ENCODE measurements around the gene ZNF567.
"Not testable (repeated sequence)": the region's sequence is repeated elsewhere in the genome, so short reads cannot be mapped to it uniquely, and the experiment has no call there.

The ZNF567 gene

GRCh38 chr19:36688058-36688457, 646 bp downstream of the ZNF567 start:
- no peaks in the 10 kb centered on the region for H3K4me1 ChIP-seq (ENCODE audit: control insufficient read depth, insufficient read depth, low read length)
- H3K9ac ChIP-seq (ENCODE audit: low read depth, low read length): peak overlapping the region; percentile 98
- H3K4me3 ChIP-seq (ENCODE audit: low read depth, low read length): peak overlapping the region; percentile 97
- no peaks in the 10 kb centered on the region for H3K27me3 ChIP-seq (ENCODE audit: control insufficient read depth, insufficient read depth, low read length)
- H3K9me3 ChIP-seq (ENCODE audit: control insufficient read depth, insufficient read depth, low read length): no peaks in the 10 kb centered on the region
- peaks cover 30% of the 10 kb centered on the region for H3K36me3 ChIP-seq (ENCODE audit: control insufficient read depth, insufficient read depth, low read length)

GRCh38 chr19:36707134-36707533, 19.7 kb downstream of the ZNF567 start:
- no peaks in the 10 kb centered on the region for H3K4me1 ChIP-seq (ENCODE audit: control insufficient read depth, insufficient read depth, low read length)
- no peak overlapping the region for H3K4me3 ChIP-seq (ENCODE audit: low read depth, low read length)
- H3K36me3 ChIP-seq (ENCODE audit: control insufficient read depth, insufficient read depth, low read length): peaks cover 12% of the 10 kb centered on the region
- no peak overlapping the region for H3K9ac ChIP-seq (ENCODE audit: low read depth, low read length)
- H3K9me3 ChIP-seq (ENCODE audit: control insufficient read depth, insufficient read depth, low read length): peaks cover 31% of the 10 kb centered on the region
- H3K27me3 ChIP-seq (ENCODE audit: control insufficient read depth, insufficient read depth, low read length): no peaks in the 10 kb centered on the region

- peaks cover 46% of the 10 kb centered on the region for H3K9me3 ChIP-seq (ENCODE audit: control insufficient read depth, insufficient read depth, low read length)
- peaks cover 33% of the 10 kb centered on the region for H3K36me3 ChIP-seq (ENCODE audit: control insufficient read depth, insufficient read depth, low read length)
Observed at GRCh38 chr19:36709423-36709822, 22.0 kb downstream of the ZNF567 start.

GRCh38 chr19:36719687-36720556, 32.5 kb downstream of the ZNF567 start:
- Histone ChIP-seq H3K27me3 (ENCODE audit: control insufficient read depth, insufficient read depth, low read length) (no peaks in the 10 kb centered on the region), H3K36me3 (ENCODE audit: control insufficient read depth, insufficient read depth, low read length) (peaks cover 36% of the 10 kb centered on the region), H3K9ac (ENCODE audit: low read depth, low read length) (no peak overlapping the region), H3K4me1 (ENCODE audit: control insufficient read depth, insufficient read depth, low read length) (no peaks in the 10 kb centered on the region), H3K4me3 (ENCODE audit: low read depth, low read length) (peak overlapping the region; percentile 8), H3K9me3 (ENCODE audit: control insufficient read depth, insufficient read depth, low read length) (peaks cover 55% of the 10 kb centered on the region)

More at GRCh38 chr19:36709423-36709822, 22.0 kb downstream of the ZNF567 start:
- Histone ChIP-seq H3K4me1 (ENCODE audit: control insufficient read depth, insufficient read depth, low read length) (no peaks in the 10 kb centered on the region), H3K9ac (ENCODE audit: low read depth, low read length) (no peak overlapping the region), H3K27me3 (ENCODE audit: control insufficient read depth, insufficient read depth, low read length) (no peaks in the 10 kb centered on the region), H3K4me3 (ENCODE audit: low read depth, low read length) (no peak overlapping the region)

GRCh38 chr19:36736166-36736565, 48.8 kb downstream of the ZNF567 start:
- H3K4me3 ChIP-seq (ENCODE audit: low read depth, low read length); H3K9ac ChIP-seq (ENCODE audit: low read depth, low read length); H3K9me3 ChIP-seq (ENCODE audit: control insufficient read depth, insufficient read depth, low read length); H3K36me3 ChIP-seq (ENCODE audit: control insufficient read depth, insufficient read depth, low read length); H3K27me3 ChIP-seq (ENCODE audit: control insufficient read depth, insufficient read depth, low read length); H3K4me1 ChIP-seq (ENCODE audit: control insufficient read depth, insufficient read depth, low read length): not testable (repeated sequence)

GRCh38 chr19:36745870-36746269, 58.5 kb downstream of the ZNF567 start:
- Histone ChIP-seq H3K36me3 (ENCODE audit: control insufficient read depth, insufficient read depth, low read length) (peaks cover 40% of the 10 kb centered on the region), H3K4me1 (ENCODE audit: control insufficient read depth, insufficient read depth, low read length) (no peaks in the 10 kb centered on the region), H3K9ac (ENCODE audit: low read depth, low read length) (no peak overlapping the region), H3K4me3 (ENCODE audit: low read depth, low read length) (no peak overlapping the region), H3K9me3 (ENCODE audit: control insufficient read depth, insufficient read depth, low read length) (peaks cover 44% of the 10 kb centered on the region), H3K27me3 (ENCODE audit: control insufficient read depth, insufficient read depth, low read length) (no peaks in the 10 kb centered on the region)

- H3K9ac ChIP-seq (ENCODE audit: low read depth, low read length): no peak overlapping the region
- H3K27me3 ChIP-seq (ENCODE audit: control insufficient read depth, insufficient read depth, low read length): no peaks in the 10 kb centered on the region
- peaks cover 46% of the 10 kb centered on the region for H3K36me3 ChIP-seq (ENCODE audit: control insufficient read depth, insufficient read depth, low read length)
- H3K4me1 ChIP-seq (ENCODE audit: control insufficient read depth, insufficient read depth, low read length): no peaks in the 10 kb centered on the region
- no peak overlapping the region for H3K4me3 ChIP-seq (ENCODE audit: low read depth, low read length)
- peaks cover 63% of the 10 kb centered on the region for H3K9me3 ChIP-seq (ENCODE audit: control insufficient read depth, insufficient read depth, low read length)
Observed at GRCh38 chr19:36747750-36748149, 60.3 kb downstream of the ZNF567 start.

GRCh38 chr19:36748431-36749275, 61.2 kb downstream of the ZNF567 start:
- H3K4me3 ChIP-seq (ENCODE audit: low read depth, low read length): no peak overlapping the region
- no peaks in the 10 kb centered on the region for H3K4me1 ChIP-seq (ENCODE audit: control insufficient read depth, insufficient read depth, low read length)
- peaks cover 46% of the 10 kb centered on the region for H3K36me3 ChIP-seq (ENCODE audit: control insufficient read depth, insufficient read depth, low read length)
- no peaks in the 10 kb centered on the region for H3K27me3 ChIP-seq (ENCODE audit: control insufficient read depth, insufficient read depth, low read length)
- H3K9ac ChIP-seq (ENCODE audit: low read depth, low read length): no peak overlapping the region
- peaks cover 64% of the 10 kb centered on the region for H3K9me3 ChIP-seq (ENCODE audit: control insufficient read depth, insufficient read depth, low read length)

GRCh38 chr19:36749613-36750012, 62.2 kb downstream of the ZNF567 start:
- peaks cover 64% of the 10 kb centered on the region for H3K9me3 ChIP-seq (ENCODE audit: control insufficient read depth, insufficient read depth, low read length)
- H3K4me3 ChIP-seq (ENCODE audit: low read depth, low read length); H3K9ac ChIP-seq (ENCODE audit: low read depth, low read length); H3K4me1 ChIP-seq (ENCODE audit: control insufficient read depth, insufficient read depth, low read length); H3K27me3 ChIP-seq (ENCODE audit: control insufficient read depth, insufficient read depth, low read length): not testable (repeated sequence)
- H3K36me3 ChIP-seq (ENCODE audit: control insufficient read depth, insufficient read depth, low read length): peaks cover 46% of the 10 kb centered on the region

- H3K36me3 ChIP-seq (ENCODE audit: control insufficient read depth, insufficient read depth, low read length): peaks cover 47% of the 10 kb centered on the region
- H3K4me1 ChIP-seq (ENCODE audit: control insufficient read depth, insufficient read depth, low read length): no peaks in the 10 kb centered on the region
- peaks cover 64% of the 10 kb centered on the region for H3K9me3 ChIP-seq (ENCODE audit: control insufficient read depth, insufficient read depth, low read length)
- H3K9ac ChIP-seq (ENCODE audit: low read depth, low read length): no peak overlapping the region
- no peaks in the 10 kb centered on the region for H3K27me3 ChIP-seq (ENCODE audit: control insufficient read depth, insufficient read depth, low read length)
- H3K4me3 ChIP-seq (ENCODE audit: low read depth, low read length): no peak overlapping the region
Observed at GRCh38 chr19:36750066-36750691, 62.8 kb downstream of the ZNF567 start.
